H9 (cell line): ENCODE data around the gene FBLN2. TPM values are rescaled to one million over a fixed set of nuclear protein-coding genes. Genes with fewer than 3 reads are reported as not detected.

Source experiments
- DNase-seq: peaks from one replicate; pipeline ENCODE4 v3.0.0-alpha.2; 2017
- H2AFZ ChIP-seq: one replicate; pipeline ENCODE4 v1.6.1; 2013; ENCODE audit warnings: mild to moderate bottlenecking, low read length, control low read depth, moderate library complexity
- H2AK5ac ChIP-seq: 2 replicates; pipeline ENCODE4 v1.6.1; 2013; ENCODE audit warnings: low read length, control low read depth, mixed read lengths; ENCODE audit not compliant: insufficient read length
- H2BK120ac ChIP-seq: one replicate; pipeline ENCODE4 v1.6.1; 2013; ENCODE audit warnings: low read depth, mild to moderate bottlenecking, low read length, control low read depth, inconsistent platforms; ENCODE audit not compliant: poor library complexity, severe bottlenecking
- H2BK12ac ChIP-seq: 2 replicates; pipeline ENCODE4 v1.6.1; 2013; ENCODE audit warnings: low read length, control low read depth, mixed read lengths, low read depth; ENCODE audit not compliant: insufficient read length
- H2BK15ac ChIP-seq: 2 replicates; pipeline ENCODE4 v1.6.1; 2013; ENCODE audit warnings: low read depth, low read length, control low read depth
- H2BK20ac ChIP-seq: one replicate; pipeline ENCODE4 v1.6.1; 2013; ENCODE audit warnings: low read depth, mild to moderate bottlenecking, low read length, control low read depth, inconsistent platforms; ENCODE audit not compliant: poor library complexity, severe bottlenecking
- H2BK5ac ChIP-seq: 2 replicates; pipeline ENCODE4 v1.6.1; 2013; ENCODE audit warnings: low read length, control low read depth, mixed read lengths; ENCODE audit not compliant: insufficient read length
- H3K14ac ChIP-seq: 2 replicates; pipeline ENCODE4 v1.6.1; 2013; ENCODE audit warnings: low read length, control low read depth; ENCODE audit not compliant: insufficient read depth
- H3K18ac ChIP-seq: 2 replicates; pipeline ENCODE4 v1.6.1; 2013; ENCODE audit warnings: low read depth, mild to moderate bottlenecking, mixed read lengths, low read length, control low read depth; ENCODE audit not compliant: insufficient read length
- H3K23ac ChIP-seq: 2 replicates; pipeline ENCODE4 v1.6.1; 2013; ENCODE audit warnings: low read length, control low read depth, mixed read lengths, low read depth; ENCODE audit not compliant: insufficient read length
- H3K23me2 ChIP-seq: 2 replicates; pipeline ENCODE4 v1.6.1; 2013; ENCODE audit warnings: low read depth, mild to moderate bottlenecking, mixed read lengths, low read length, control low read depth; ENCODE audit not compliant: insufficient read length, poor library complexity, severe bottlenecking
- H3K27ac ChIP-seq: 2 replicates; pipeline ENCODE4 v1.5.1; 2013; ENCODE audit warnings: low read length, control low read depth, mixed read lengths, low read depth; ENCODE audit not compliant: insufficient read length
- H3K27me3 ChIP-seq: 2 replicates; pipeline ENCODE4 v1.6.1; 2013; ENCODE audit warnings: low read length, control low read depth, inconsistent platforms; ENCODE audit not compliant: insufficient read depth
- H3K4ac ChIP-seq: 2 replicates; pipeline ENCODE4 v1.6.1; 2013; ENCODE audit warnings: low read depth, mild to moderate bottlenecking, control low read depth, inconsistent platforms, low read length, moderate library complexity
- H3K4me1 ChIP-seq: 2 replicates; pipeline ENCODE4 v1.6.1; 2013; ENCODE audit warnings: low read length, control low read depth, inconsistent platforms; ENCODE audit not compliant: insufficient read depth
- H3K4me2 ChIP-seq: 2 replicates; pipeline ENCODE4 v1.6.1; 2013; ENCODE audit warnings: low read length, control low read depth, mixed read lengths; ENCODE audit not compliant: insufficient read length, insufficient read depth
- H3K56ac ChIP-seq: 2 replicates; pipeline ENCODE4 v1.6.1; 2013; ENCODE audit warnings: low read depth, mild to moderate bottlenecking, mixed read lengths, low read length, control low read depth; ENCODE audit not compliant: insufficient read length
- H3K79me1 ChIP-seq: 2 replicates; pipeline ENCODE4 v1.6.1; 2013; ENCODE audit warnings: low read depth, mild to moderate bottlenecking, moderate library complexity, low read length, control low read depth, inconsistent platforms; ENCODE audit not compliant: insufficient read depth, poor library complexity, severe bottlenecking
- H3K79me2 ChIP-seq: 2 replicates; pipeline ENCODE4 v1.6.1; 2013; ENCODE audit warnings: low read length, control low read depth, inconsistent platforms; ENCODE audit not compliant: insufficient read depth
- H3K9ac ChIP-seq: 2 replicates; pipeline ENCODE4 v1.6.1; 2013; ENCODE audit warnings: low read length, control low read depth, mixed read lengths; ENCODE audit not compliant: insufficient read length; ENCODE audit errors: extremely low read depth
- H3K9me3 ChIP-seq: one replicate; pipeline ENCODE4 v1.6.1; 2013; ENCODE audit warnings: low read depth, low read length, inconsistent platforms; ENCODE audit not compliant: control insufficient read depth
- H3T11ph ChIP-seq: one replicate; pipeline ENCODE4 v1.6.1; 2013; ENCODE audit warnings: mild to moderate bottlenecking, low read length, control low read depth, inconsistent platforms
- H4K20me1 ChIP-seq: one replicate; pipeline ENCODE4 v1.6.1; 2013; ENCODE audit not compliant: control insufficient read depth, insufficient read length, insufficient read depth
- H4K5ac ChIP-seq: 2 replicates; pipeline ENCODE4 v1.6.1; 2013; ENCODE audit warnings: low read depth, mild to moderate bottlenecking, mixed read lengths, low read length, control low read depth; ENCODE audit not compliant: insufficient read length
- H4K8ac ChIP-seq: replicated peaks from 2 replicates; pipeline ENCODE4 v1.6.1; 2013; ENCODE audit warnings: low read length, control low read depth, mixed read lengths, low read depth; ENCODE audit not compliant: insufficient read length
- H4K91ac ChIP-seq: 2 replicates; pipeline ENCODE4 v1.6.1; 2013; ENCODE audit warnings: low read depth, mild to moderate bottlenecking, moderate library complexity, mixed read lengths, low read length, control low read depth; ENCODE audit not compliant: insufficient read length
- H3K27ac Mint-ChIP-seq, 3 experiments: 2 replicates in 2 of 3; 3 replicates in 1 of 3; pipeline ENCODE4 v1.8.0; 2020 to 2021; ENCODE audit warnings: mixed read lengths in 3 of 3, mild to moderate bottlenecking in 1 of 3, moderate library complexity in 1 of 3
- H3K27me3 Mint-ChIP-seq: 2 replicates; pipeline ENCODE4 v1.8.0; 2021; ENCODE audit warnings: low read depth, mild to moderate bottlenecking, moderate library complexity, mixed read lengths
- H3K36me3 Mint-ChIP-seq, 3 experiments: 2 replicates in 2 of 3; 3 replicates in 1 of 3; pipeline ENCODE4 v1.8.0; 2020 to 2021; ENCODE audit warnings: low read depth in 3 of 3, mixed read lengths in 3 of 3; ENCODE audit not compliant: insufficient read depth in 1 of 3
- H3K4me1 Mint-ChIP-seq, 2 experiments: 2 replicates each; pipeline ENCODE4 v1.8.0; 2020; ENCODE audit warnings: mixed read lengths in 2 of 2
- H3K4me3 Mint-ChIP-seq, 2 experiments: 2 replicates in 1 of 2; 3 replicates in 1 of 2; pipeline ENCODE4 v1.8.0; 2020 to 2021; ENCODE audit warnings: mild to moderate bottlenecking in 2 of 2, mixed read lengths in 2 of 2, moderate library complexity in 1 of 2
- H3K9me3 Mint-ChIP-seq, 2 experiments: 2 replicates in 1 of 2; 3 replicates in 1 of 2; pipeline ENCODE4 v1.8.0; 2020; ENCODE audit warnings: mild to moderate bottlenecking in 2 of 2, mixed read lengths in 2 of 2, moderate library complexity in 1 of 2
- CTCF ChIP-seq: fragments of 200-600 bp; sonication (generic); conservative IDR thresholded peaks from 3 replicates; pipeline ENCODE4 v1.8.0; 2021; ENCODE audit warnings: antibody characterized with exemption, mild to moderate bottlenecking
- WGBS: extraction: QIAGEN DNeasy Blood & Tissue Kit; methylation state at CpG from one replicate; pipeline ENCODE4 v1.1.7; 2013; ENCODE audit warnings: missing lambda C conversion rate, low lambda C conversion rate, mixed read lengths; ENCODE audit not compliant: insufficient read length; ENCODE audit errors: extremely low coverage; 5-methylcytosine and 5-hydroxymethylcytosine counted together
- total RNA-seq: library from RNA; stranded (reverse); gene quantifications from 2 replicates; pipeline ENCODE4 v1.2.1, GENCODE V29; 2021

FBLN2 gene
- total RNA-seq, 1 experiment from 2014 or later: 11.8 TPM

DNA sequence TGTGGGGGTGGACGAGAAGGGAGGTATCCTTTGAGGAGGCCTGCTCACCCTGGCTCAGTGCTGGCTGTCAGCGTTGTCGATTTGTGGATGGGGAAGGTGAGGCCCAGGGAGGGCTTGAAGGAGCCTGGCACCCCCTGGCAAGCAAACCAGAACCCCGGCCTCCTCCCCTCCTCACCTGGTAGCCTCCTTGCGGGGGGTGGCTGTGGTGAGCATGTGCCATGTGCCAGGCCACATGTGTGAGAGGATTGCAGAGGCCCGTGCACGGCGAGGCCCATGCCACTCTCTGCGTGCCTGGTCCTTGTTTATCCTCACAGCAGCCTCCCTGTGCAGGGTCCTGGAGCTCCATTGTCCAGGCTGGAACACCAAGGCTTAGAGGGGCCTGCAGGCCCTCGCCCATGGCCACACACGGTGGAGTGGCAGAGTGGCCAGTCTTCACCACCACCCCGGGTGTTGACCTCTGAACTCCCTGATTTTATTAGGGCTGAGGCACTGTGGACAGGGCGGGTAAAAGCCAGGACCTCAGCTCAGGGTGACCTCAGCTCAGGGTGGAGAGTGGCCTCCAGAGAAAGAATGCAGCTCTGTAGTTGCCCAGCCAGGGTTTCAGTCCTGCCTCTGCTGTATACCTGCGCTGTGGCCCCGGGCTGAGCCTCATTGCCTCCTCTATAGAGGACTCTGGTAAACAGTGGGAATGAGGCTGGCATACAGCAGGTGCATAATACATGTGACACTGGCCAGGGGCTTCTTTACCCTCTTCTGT, 39.7 kb upstream of the FBLN2 start:
- no peak overlapping the region for H3K4me2 ChIP-seq

More for the DNA sequence above, 39.7 kb upstream of the FBLN2 start:
- H3K4me1 Mint-ChIP-seq: peaks cover 6 to 10% of the 10 kb centered on the region in 2 experiments
- H2BK5ac ChIP-seq: no peak overlapping the region
- no peak overlapping the region for H2BK15ac ChIP-seq
- no peak overlapping the region; the same call in 1 of the 2 replicates for H3K14ac ChIP-seq
- no peaks in the 10 kb centered on the region for H3K27me3 ChIP-seq
- no peaks in the 10 kb centered on the region; the same call in 1 of the 2 replicates for H3K27me3 Mint-ChIP-seq
- peaks cover 7% of the 10 kb centered on the region for H4K20me1 ChIP-seq
- no peaks in the 10 kb centered on the region for H3K9me3 ChIP-seq
- H4K8ac ChIP-seq: no peak overlapping the region
- TF ChIP-seq CTCF: no peak
- H3K23ac ChIP-seq: no peak overlapping the region
- H4K5ac ChIP-seq: no peak overlapping the region
- H3K4ac ChIP-seq: no peak overlapping the region
- no peak overlapping the region for H2BK12ac ChIP-seq
- H2BK120ac ChIP-seq: no peak overlapping the region
- no peaks in the 10 kb centered on the region; the same call in 1 of the 2 replicates for H3K4me1 ChIP-seq
- no CpG with 5 or more reads among the region's 15 CpGs for WGBS
- no peaks in the 10 kb centered on the region for H3K23me2 ChIP-seq
- H3K36me3 Mint-ChIP-seq: peaks cover 0 to 1% (median 0%) of the 10 kb centered on the region in 3 experiments; a peak in 1 of 7 replicates
- no peak overlapping the region for H3K27ac ChIP-seq
- H3K79me1 ChIP-seq: no peaks in the 10 kb centered on the region
- no peak overlapping the region for H3K18ac ChIP-seq
- no peak overlapping the region for H3K56ac ChIP-seq
- no peak overlapping the region for H2BK20ac ChIP-seq
- H3K79me2 ChIP-seq: no peaks in the 10 kb centered on the region
- no peak overlapping the region; a peak in 1 of 7 replicates for H3K27ac Mint-ChIP-seq
- no peak overlapping the region for H2AK5ac ChIP-seq
- H3K4me3 Mint-ChIP-seq: no peak overlapping the region
- no peaks in the 10 kb centered on the region; a peak in 1 of 5 replicates for H3K9me3 Mint-ChIP-seq
- no peak overlapping the region for H4K91ac ChIP-seq
- H3T11ph ChIP-seq: no peak overlapping the region
- DNase-seq: no peak
- H3K9ac ChIP-seq: no peak overlapping the region
- H2AFZ ChIP-seq: no peak overlapping the region
